DMS79 treated with DMSO at 0.1 percent for 48 hours (cell line): ENCODE measurements around the gene NFYC.

ENCODE experiments used
- DNase-seq: peaks from one replicate; lab custom pipeline; 2025; lab: John Stamatoyannopoulos, UW

NFYC gene

DNA sequence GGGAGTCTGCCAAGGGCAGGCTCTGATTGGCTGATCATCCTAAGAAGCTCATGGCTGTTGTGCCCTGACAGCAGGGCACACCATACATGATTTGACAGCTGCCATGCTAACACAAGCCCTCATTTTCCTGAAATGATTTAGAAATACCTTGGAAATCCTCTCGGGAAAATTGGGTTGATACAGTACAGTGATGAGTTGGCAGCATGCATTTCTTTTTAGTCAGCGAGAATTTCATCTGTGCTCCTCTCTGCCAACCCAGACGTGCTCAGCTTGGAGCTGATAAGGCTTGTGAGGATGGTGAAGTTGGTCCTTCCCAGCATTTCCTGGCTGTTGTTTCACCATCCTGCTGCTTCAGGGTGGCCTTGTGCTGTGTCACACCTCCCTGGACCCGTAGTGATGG lies 69.5 kb downstream of the NFYC start:
- no peak for DNase-seq

DNA sequence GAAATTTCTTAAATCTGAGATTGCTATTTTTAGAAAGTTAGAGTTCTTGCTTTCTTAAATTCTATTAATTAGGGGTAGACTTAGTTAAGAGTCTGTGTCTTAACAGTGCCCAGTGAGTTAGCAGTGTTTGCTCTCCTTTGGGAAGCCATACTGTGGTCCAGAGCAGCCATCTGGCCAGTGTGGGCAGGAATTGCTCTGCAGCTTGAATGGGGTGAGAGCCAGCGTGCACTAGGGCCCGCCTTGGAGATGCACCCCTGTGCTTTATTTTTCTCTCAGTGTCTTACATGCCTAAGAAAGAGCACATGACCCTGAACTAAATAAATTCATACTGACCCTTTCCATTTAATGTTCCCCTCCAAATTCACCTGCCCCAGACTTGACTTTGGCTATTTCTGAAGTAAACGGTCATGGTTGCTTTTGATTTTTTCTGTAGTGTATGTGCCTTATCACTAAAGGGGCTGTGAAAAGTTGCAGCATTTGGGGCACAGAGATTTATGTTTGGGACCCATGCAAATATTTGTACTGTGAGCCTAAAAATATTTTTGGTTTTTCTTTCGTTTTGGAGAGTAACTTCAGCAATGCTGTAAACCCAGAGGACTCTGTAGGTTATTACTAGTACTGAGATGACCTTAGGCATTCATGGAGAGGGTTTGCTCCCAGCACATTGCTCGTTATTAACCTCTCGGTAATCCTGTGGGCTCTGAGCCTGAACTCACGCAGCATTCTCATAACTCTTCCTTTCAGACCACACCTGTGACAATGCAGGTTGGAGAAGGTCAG lies 70.8 kb downstream of the NFYC start:
- DNase-seq = no peak

DNA sequence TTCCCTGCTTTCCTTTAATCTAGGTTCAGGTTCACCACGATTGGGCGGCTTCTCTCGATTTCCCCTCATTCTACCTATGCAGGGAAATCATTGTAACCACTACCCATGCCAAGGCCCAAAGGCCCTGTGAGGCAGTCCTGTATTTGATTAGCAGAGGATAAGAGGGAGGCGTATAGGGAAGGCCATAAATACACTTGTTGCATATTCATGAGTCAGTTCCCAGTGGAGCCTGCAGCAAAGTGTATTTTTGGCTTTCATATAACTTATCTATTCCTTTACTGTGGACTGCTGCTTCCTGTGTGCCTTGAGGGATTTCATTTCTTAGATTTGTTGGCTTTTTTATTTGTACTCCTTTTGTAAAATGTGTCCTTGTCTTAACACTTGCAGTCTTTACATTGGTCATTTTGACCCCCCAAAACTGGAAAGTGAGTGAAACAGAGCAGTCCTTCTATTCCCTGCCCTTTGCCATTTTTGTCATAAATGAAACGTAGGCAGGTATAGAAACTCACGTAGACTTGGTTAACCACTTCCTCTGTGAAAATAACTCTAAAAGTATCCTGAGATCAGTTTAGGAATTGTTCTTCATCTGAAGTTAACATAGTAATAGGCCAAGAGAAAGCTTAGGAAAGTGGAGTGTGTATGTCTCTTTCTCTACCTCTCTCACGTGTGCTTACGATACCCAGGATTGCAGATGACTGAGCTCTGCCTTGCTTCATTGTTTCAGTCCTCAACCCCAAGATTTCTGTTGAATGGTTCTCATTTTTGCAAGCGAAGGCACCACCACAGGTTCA lies 72.4 kb downstream of the NFYC start:
- DNase-seq = no peak

DNA sequence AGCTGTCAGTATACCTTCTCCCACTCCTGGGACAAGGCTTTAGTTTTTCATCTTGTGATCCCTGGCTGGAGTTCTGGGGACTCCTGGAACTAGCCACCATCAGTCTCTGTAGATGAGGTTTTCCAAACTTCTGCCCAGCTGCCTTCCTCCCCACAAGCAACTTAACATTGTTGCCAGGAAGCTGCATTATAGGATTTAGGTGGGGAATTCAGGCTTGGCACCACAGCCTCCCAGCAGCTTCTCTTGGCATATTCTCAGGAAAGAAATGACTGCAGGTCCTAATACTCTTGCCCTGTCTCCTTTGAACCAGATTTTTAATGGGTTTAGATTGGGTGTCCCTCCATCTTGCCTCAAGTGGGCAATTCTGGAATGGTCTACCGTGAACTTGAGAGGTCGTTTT lies 73.5 kb downstream of the NFYC start:
- no peak for DNase-seq

DNA sequence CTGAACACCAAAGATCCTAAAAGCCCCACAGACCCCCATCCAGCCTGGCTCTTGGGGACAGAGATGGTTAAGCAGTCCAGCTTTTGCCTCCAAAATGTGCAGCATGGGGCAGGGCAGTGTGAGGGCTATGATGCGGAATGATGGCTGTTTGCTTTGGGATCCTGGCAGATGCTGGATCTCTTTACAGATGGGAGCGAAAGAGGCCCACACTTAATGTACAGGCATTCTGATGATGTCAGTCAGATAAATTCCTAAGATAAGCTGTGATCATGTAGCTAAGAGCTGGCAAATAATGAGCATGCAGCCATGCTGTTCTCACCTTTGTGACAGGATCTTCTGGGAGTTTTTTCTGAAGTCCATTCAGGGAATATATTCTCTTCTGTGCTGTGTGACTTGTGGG lies 74.5 kb downstream of the NFYC start:
- DNase-seq = peak; percentile 78

DNA sequence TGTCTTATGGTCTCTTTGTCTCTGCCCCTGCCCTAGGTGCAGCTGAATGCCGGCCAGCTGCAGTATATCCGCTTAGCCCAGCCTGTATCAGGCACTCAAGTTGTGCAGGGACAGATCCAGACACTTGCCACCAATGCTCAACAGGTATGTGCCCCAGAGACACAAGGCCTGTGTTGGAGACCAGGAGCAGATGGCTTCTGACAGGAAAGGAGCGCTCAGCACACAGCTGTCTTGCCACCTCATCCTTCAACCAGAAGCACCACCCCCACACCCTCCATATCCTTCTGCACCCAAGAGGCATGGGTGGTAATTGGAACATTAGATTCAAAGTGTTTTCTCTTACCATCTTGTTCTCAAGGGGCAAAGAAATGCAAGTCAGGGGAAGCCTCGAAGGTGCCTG lies 75.1 kb downstream of the NFYC start:
- DNase-seq = no peak

DNA sequence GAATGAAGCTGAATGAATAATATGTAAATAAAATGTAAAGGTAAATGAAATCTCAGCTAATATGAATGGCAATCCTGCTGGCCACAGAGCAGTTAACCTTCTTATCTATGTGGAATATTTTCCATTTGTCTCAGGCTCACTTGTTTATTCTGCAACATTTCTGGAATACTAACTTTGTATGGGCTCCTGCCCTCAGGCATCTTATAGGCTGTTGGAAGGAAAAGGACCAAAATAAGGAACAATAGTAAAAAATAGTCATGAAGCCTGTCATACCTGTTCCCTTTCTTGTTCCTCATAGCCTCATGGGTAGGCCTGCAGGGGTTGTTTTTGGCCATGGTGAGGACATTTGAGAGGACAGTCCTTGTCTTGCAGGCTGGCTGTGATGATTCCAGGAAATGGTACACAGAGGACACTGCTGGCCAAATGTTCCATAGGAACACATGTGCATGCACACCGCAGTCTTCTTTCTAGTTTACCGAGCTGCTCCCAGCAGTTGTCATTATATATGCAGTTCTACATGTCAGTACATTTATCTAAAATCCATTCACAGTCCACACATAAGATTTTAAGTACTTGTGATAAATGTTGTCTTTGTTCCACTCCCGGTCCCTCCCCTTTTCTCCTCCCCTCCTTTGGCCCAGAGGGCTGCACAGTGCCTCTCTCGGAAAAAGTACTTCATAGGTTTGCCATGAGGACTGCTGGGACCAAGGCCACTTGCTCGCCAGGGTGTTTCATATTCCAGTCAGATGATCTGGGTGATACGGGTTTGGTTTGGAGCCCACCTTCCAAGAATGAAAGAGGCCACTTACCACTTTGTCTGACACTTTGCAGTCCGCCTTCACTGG lies 76.9 kb downstream of the NFYC start:
- DNase-seq = no peak

DNA sequence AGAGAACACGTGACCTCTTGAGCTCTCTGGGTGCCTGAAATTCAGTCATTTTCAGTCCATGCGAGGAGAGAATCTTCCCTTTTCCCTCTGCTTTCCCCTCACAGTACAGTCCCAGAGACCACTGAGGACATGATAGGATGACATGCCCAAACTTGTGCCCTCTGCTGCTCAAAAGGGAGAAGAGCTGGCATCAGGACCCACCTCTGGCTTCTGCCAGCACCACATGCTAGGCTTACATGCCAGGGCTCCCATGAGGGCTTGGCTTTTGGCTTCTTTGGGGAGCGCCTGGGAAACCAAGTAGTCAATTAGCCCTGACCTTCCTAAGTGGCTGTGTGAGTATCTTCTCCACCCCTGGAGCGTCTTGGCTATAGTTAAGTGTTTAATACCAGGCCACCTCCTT lies 78.3 kb downstream of the NFYC start:
- no peak for DNase-seq

DNA sequence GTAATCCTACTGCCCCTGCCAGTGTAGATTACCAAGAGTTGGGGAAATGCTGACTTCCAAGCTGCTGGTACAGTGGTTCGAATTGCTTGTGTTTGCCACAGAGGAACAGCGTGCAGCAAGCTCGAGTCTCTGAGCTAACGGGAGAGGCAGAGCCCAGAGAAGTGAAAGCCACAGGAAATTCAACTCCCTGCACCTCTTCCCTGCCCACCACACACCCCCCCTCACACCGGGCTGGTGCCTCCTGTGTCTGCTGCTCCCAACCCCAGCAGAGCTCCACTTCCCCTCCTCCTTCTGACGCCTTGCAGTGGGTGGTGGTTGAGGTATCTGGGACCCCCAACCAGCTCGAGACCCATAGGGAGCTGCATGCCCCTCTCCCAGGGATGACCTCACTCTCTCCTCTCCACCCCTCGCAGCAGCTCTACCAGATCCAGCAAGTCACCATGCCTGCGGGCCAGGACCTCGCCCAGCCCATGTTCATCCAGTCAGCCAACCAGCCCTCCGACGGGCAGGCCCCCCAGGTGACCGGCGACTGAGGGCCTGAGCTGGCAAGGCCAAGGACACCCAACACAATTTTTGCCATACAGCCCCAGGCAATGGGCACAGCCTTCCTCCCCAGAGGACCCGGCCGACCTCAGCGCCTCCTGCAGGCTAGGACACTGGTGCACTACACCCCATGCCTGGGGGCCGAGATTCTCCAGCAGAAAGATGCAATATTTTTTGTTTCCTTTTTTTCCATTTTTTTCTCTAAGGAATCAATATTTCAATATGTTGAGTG lies 79.0 kb downstream of the NFYC start:
- DNase-seq = no peak

DNA sequence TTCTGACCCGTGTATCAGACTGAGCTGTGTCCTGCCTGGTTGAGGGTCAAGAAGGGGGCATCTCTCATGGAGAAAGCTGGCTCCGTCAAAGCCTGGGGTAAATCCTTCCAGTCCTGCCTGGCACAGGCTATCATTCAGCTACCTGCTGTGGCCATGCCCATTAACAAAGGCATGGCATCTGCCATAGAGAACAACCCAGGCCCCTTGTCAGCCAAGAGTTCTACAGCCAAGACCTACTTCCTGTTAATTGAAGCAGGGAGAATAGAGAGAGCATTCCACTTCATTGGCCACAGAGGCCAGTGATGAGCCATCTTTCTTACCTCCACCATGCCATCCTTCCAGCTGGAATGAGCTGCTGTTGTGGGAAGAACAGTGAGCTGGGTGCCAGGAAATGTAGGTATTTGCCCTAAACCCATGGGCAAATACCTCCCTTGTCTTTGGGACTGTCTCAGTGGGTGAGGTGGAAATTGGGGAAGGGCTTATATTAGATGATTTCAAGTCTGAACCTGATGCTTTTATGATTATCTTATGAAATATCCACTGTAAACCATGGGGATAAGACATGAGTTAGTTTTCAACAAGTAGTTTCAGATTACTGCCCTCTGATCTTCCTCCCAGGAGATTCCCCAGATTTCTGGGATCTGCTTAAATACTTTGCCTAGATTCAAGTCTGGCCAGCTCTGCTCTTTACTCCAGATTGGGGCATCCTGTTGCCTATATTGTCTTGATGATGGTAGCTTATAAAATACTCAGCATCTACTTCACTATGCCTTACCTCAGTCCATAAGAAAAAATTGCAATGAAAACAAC lies 80.8 kb downstream of the NFYC start:
- DNase-seq = no peak

DNA sequence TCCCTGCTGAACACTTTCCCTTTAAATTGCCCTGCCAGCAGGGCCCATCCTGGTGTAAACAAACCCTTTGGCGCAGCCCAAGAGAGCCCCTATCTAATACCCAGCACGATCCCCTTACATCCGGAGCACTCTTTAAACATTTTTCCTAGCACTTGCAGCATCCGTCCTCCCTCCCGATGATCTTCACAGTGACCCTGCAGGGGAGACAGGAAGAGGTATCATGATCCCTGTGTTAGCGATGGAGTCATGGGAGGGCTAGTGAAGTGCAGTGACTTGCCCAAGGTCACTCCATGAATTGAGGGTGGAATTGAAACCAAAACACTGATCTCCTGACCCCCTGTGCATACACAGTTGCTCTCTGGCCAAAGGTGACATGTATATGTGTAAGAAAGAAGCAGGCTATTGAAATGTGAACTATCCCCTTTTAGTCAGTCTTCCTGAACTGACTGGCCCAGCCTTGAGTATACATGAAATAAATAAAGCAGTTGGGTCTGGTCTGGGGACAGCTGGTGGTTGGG lies 82.3 kb downstream of the NFYC start:
- DNase-seq = no peak

DNA sequence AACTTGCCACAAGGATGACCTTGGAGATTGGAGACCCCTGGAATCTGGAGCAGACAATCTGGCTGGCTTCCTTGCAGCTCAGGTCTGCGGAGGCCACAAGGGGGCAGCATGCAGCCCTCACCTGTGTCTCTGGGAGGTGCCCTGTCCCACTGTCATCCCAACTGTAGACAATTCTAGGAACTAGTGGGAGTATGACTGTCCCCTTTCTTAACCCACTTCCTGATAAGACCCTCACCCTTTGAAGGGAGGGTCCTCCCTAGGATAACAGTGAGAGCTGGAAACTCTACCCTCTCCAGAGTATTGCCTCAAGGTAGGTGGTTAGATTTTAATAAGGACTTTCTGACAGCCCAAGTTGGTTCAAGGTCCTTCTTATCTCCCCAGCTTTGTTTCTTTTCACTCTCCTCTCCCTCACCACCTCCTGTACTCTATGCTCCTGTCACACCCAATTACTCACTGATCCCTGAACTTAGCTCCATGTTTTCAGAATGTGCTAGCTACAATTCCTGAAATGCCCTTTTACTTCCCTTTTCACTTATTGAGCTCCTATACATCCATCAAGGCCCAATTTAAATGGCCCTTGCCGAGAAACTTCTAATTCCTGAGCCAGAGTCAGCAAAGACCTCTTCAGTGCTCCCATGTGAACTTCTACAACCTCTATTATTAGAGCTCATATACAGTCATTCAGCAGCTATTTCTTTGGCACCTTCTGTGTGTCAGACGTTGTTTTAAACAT lies 82.9 kb downstream of the NFYC start:
- no peak for DNase-seq

DNA sequence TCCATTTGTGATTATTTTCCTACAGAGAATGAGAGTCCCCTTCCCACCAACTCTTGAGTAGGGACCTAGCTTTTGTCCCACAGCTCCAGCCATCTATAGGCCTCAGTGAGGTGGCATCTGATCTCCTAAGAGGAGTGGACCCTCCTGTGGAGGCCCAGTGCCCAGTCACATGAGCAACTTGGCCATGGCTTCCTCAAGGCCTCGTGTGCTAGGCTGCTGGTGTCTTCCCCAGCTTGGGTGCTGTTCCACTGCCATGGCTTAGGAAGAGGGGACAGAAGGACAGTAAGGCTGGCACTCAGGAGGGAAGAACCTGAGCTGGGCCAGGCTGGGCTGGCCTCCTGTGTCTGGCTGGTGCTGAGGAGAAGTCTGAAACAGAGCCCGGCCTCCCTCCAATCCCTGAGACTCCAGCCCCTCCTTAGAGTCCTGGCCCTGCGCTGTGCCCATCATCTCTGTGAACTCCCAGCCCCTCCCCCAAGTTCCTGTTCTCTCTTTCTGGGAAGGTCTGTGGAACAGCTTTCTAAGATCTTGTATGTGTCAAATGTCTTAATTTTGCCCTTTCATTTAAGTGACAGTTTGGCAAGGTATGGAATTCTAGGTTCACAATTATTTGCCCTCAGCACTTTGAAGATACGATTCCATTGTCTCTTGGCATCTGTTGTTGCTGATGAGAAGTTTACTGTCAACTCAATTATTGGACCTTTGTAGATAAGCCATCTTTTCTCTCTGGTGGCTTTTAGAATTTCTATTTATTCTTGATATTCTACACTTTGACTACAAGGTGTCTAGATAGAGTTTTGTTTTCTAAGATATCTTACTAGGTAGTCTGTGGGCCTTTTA lies 85.0 kb downstream of the NFYC start:
- no peak for DNase-seq

DNA sequence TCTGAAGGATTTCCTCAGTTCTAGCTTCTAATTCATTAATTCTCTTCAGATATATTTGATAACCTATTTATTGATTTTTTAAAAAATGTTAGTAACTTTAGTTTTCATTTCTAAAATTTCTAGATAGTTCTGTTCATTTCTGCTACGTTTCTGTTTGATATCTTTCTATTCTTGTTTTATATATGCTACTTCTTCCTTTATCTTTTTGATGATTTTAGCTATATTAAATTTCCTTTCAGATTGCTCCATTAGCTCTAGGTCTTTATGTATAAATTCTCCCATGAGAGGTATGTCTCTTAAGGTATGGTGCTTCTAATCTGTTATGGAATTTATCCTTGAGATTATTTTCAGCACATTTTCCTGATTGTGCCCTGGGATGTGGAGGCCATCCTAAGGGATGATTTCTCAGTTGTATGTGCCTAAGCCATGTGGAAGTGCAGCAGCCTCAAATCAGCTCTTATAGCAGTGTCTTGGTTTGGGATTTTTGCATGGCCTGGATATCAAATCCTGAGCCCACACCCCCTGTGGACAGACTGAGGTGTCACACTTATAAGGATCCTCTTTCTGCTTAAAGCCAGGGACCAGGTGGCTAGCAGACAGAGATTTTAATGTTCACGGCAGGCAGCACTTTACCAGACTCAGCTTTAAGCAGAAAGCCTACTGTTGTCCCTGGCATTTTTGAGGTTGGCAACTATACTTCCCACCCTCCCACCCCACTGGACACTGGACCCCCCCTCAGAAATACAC lies 85.9 kb downstream of the NFYC start:
- DNase-seq = no peak

DNA sequence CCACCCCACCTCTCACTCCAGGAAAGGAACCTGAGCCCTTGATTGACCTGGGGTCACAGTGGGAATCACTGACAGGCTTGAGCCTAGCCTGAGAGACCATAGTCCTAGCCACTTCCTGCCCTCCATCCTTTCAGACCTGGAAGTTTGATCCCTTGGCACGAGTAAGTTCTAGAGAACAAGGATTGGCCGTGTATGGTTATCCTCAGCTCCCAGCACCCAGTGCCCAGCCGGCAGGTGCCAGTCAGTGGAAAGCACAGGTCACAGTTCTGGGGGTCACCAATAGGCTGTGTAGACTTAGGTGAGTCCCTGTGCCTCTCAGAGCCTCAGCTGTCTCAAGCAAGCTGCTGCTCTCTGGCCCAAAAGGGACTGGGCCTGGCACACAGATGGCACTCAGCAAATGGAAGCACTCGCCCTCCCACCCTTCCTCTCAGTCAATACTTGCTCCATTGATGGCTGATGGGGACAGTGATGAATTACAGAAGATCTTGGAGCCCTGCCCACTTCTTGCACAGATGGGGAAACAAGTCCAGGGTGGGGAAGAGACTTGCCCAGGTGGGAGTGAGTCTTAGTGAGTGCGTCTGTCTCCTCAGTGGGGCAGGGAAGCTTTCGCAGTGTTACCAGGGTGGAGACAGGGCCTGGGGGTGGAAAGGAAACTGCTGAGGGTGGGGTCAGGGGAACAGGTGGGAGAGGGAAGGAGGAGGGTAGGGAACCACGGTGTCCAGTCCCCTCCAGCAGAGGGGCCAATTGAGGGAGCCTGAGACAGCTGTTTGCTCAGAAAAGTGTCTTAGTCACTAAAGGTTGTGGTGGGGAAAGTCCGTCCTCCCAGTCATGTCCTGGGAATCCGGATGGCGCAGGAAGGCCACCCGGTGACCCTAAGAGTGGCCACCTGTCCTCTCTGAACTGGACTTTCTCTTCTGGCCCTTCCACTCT lies 89.4 kb downstream of the NFYC start:
- no peak for DNase-seq

DNA sequence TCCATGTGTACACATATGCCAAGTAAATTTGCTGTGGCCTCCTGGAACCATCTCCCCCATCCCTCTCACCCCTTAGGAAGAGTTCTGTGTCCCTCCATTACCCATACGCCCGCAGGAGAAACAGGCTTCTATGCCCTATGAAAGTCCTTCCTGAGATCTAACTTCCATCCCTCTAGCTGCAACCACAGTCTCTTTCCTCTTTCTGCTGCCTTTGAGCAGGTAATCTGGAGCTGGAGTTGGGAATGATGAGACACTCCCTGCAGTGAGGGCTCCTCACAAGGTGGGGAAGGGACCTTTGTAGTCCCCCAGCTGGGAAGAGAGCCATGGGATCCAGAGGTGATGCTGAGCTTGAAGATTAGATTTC lies 90.1 kb downstream of the NFYC start:
- no peak for DNase-seq

DNA sequence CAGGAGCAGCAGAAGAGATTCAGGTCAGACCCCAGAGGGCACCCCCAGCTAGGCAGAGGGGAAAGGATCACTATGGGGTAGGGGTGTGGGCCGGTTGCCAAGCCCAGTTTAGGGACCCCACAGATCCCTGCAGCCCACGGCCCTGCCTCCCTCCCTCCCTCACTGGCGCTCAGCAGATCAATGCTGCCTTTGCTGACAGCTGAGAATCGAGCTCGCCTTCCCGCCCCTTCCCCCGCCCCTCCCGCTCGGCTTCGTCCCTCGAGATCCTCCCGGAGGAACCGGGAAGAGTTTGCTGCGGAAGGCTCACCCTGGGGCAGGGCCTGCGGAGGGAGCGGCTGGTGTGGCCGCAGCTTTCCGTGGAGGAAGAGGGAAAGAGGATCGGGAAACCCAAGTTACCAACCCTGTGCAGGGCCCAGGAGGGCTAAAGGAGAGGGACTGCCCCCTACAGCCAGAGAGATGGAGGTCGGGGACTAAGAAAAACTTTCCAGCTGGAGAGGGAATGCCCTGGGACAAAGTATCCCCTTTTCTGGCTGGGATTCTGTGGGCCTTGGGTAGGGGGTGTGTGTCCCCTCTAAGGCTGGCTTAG lies 91.0 kb downstream of the NFYC start:
- DNase-seq = peak; percentile 23
